Effector CD4-positive, alpha-beta T cell (primary cell): ENCODE data around the gene TXNDC15.
A peak's percentile ranks its signal among the peaks of the same experiment; 100 is the strongest.
"Not testable (repeated sequence)": the region's sequence is repeated elsewhere in the genome, so short reads cannot be mapped to it uniquely, and the experiment has no call there.

Experiments used
- DNase-seq: peaks from one replicate; pipeline ENCODE4 v3.0.0-alpha.2; 2020

TXNDC15 gene

GRCh38 chr5:134879456-134879855 is 5.3 kb downstream of the TXNDC15 start:
- no peak for DNase-seq

GRCh38 chr5:134880937-134881336 is 6.8 kb downstream of the TXNDC15 start:
- DNase-seq, result not testable (repeated sequence)

- DNase-seq, result not testable (repeated sequence)
These were observed 7.5 kb downstream of the TXNDC15 start for GRCh38 chr5:134881711-134882110.

GRCh38 chr5:134887593-134888159 is 13.5 kb downstream of the TXNDC15 start:
- no peak for DNase-seq

- DNase-seq, result no peak
These were observed 15.2 kb downstream of the TXNDC15 start for GRCh38 chr5:134889335-134889734.

- no peak for DNase-seq
These were observed 17.3 kb downstream of the TXNDC15 start for GRCh38 chr5:134891473-134891872.

- no peak for DNase-seq
These were observed 18.1 kb downstream of the TXNDC15 start for GRCh38 chr5:134892282-134892681.

GRCh38 chr5:134892926-134893325 is 18.8 kb downstream of the TXNDC15 start:
- DNase-seq, result no peak

- no peak for DNase-seq
These were observed 19.8 kb downstream of the TXNDC15 start for GRCh38 chr5:134893748-134894505.

GRCh38 chr5:134902071-134902801 is 28.1 kb downstream of the TXNDC15 start:
- no peak for DNase-seq

- DNase-seq, result peak; percentile 84
These were observed 30.6 kb downstream of the TXNDC15 start, which contains the start of gene PCBD2 for GRCh38 chr5:134904610-134905245. Gene PCBD2 (plus strand): TSS chr5:134905131. CDS start chr5:134905140, 9 bp downstream.

- peak; percentile 55 for DNase-seq
These were observed 31.2 kb downstream of the TXNDC15 start for GRCh38 chr5:134905246-134905996.

GRCh38 chr5:134906811-134907210 is 32.6 kb downstream of the TXNDC15 start:
- DNase-seq, result no peak

- not testable (repeated sequence) for DNase-seq
These were observed 36.6 kb downstream of the TXNDC15 start for GRCh38 chr5:134910752-134911151.

GRCh38 chr5:134911285-134912206 is 37.4 kb downstream of the TXNDC15 start:
- DNase-seq, result no peak

- no peak for DNase-seq
These were observed 39.1 kb downstream of the TXNDC15 start for GRCh38 chr5:134913254-134913653.

GRCh38 chr5:134913795-134914194 is 39.6 kb downstream of the TXNDC15 start:
- DNase-seq, result no peak

- DNase-seq, result no peak
These were observed 43.1 kb downstream of the TXNDC15 start for GRCh38 chr5:134917070-134917815.

GRCh38 chr5:134918861-134919260 is 44.7 kb downstream of the TXNDC15 start:
- no peak for DNase-seq

GRCh38 chr5:134920848-134921575 is 46.8 kb downstream of the TXNDC15 start:
- no peak for DNase-seq
